ENCODE results near the gene NUP160.
"Not testable (repeated sequence)": the region's sequence is repeated elsewhere in the genome, so short reads cannot be mapped to it uniquely, and the experiment has no call there.

Gene NUP160

DNA sequence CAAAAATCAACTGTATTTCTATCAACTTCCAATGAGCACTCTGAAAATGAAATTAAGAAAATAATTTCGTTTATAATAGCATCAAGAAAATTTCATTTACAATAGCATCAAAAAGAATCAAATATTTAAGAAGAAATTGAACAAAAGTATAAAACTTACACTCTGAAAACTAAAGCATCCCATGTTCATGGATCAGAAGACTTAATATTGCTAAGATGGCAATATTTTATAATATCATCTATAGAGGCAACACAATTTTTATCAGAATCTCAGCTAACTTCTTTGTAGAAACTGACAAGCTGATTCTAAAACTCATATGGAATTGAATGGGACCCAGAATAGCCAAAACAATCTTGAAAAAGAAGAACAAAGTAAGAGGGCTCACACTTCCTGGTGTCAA is 19.9 kb downstream of the NUP160 start:
- H3K27me3 ChIP-seq (replicated peaks), result no peaks in the 10 kb centered on the region

DNA sequence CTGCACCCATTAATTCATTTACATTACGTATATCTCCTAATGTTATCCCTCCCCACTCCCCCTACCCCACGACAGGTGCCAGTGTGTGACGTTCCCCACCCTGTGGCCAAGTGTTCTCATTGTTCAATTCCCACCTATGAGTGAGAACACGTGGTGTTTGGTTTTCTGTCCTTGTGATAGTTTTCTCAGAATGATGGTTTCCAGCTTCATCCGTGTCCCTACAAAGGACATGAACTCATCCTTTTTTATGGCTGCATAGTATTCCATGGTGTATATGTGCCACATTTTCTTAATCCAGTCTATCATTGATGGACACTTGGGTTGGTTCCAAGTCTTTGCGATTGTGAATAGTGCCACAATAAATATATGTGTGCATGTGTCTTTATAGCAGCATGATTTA is 25.5 kb downstream of the NUP160 start:
- H3K36me3 ChIP-seq (replicated peaks), result peaks cover 18% of the 10 kb centered on the region
- DNase-seq; H3K27me3 ChIP-seq (replicated peaks); H3K4me3 ChIP-seq (ENCODE audit: low read depth, low read length); H3K27ac ChIP-seq; in situ Hi-C loops (cut with HindIII; ENCODE audit: low pct_ligation_motif_present, low sequenced_read_pairs): not testable (repeated sequence)

More for the DNA sequence above, 19.9 kb downstream of the NUP160 start:
- in situ Hi-C loops (cut with HindIII; ENCODE audit: low pct_ligation_motif_present, low sequenced_read_pairs), result no loop called here
- Histone ChIP-seq H3K4me3 (ENCODE audit: low read depth, low read length) (no peak overlapping the region), H3K36me3 (replicated peaks) (peaks cover 23% of the 10 kb centered on the region), H3K27ac (no peak overlapping the region)
- TF ChIP-seq CTCF (IDR thresholded peaks at IDR 0.05; ENCODE audit: low read depth, low read length, missing control alignments), result no peak
- no peak for DNase-seq

DNA sequence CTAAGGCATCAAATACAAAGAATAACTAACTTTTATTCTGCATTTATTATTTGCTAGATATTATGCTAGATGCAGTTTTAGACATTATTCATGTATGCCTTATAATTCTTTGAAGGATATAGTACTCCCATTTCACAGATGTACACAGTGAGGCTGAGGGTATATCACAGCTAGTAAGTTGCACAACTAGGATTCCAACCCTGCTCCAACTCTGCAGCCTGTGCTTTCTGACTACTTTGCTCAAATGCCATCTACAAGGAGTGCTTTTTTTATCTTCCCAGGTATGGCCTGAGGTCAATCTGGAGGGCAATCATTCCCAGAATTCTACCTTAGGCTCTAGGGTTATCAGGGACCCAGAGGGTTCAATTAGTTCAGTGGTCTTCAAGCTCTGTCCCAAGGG is 28.4 kb downstream of the NUP160 start:
- Histone ChIP-seq H3K4me3 (ENCODE audit: low read depth, low read length) (no peak overlapping the region), H3K27me3 (replicated peaks) (no peaks in the 10 kb centered on the region), H3K36me3 (replicated peaks) (peaks cover 28% of the 10 kb centered on the region), H3K27ac (no peak overlapping the region)
- DNase-seq, result no peak
- in situ Hi-C loops (cut with HindIII; ENCODE audit: low pct_ligation_motif_present, low sequenced_read_pairs), result no loop called here
- no peak for TF ChIP-seq CTCF (IDR thresholded peaks at IDR 0.05; ENCODE audit: low read depth, low read length, missing control alignments)

GRCh38 chr11:47800759-47801158 is 47.4 kb downstream of the NUP160 start:
- Histone ChIP-seq H3K27me3 (replicated peaks) (no peaks in the 10 kb centered on the region), H3K4me3 (ENCODE audit: low read depth, low read length) (no peak overlapping the region), H3K36me3 (replicated peaks) (peaks cover 44% of the 10 kb centered on the region), H3K27ac (no peak overlapping the region)
- TF ChIP-seq CTCF (IDR thresholded peaks at IDR 0.05; ENCODE audit: low read depth, low read length, missing control alignments), result no peak
- DNase-seq, result no peak
- in situ Hi-C loops (cut with HindIII; ENCODE audit: low pct_ligation_motif_present, low sequenced_read_pairs), result no loop called here

GRCh38 chr11:47797633-47798032 is 50.5 kb downstream of the NUP160 start:
- TF ChIP-seq CTCF (IDR thresholded peaks at IDR 0.05; ENCODE audit: low read depth, low read length, missing control alignments), result no peak
- peak; percentile 85 for DNase-seq
- no peak overlapping the region for H3K4me3 ChIP-seq (ENCODE audit: low read depth, low read length)
- H3K27me3 ChIP-seq (replicated peaks), result no peaks in the 10 kb centered on the region
- H3K36me3 ChIP-seq (replicated peaks), result peaks cover 31% of the 10 kb centered on the region
- H3K27ac ChIP-seq, result no peak overlapping the region
- in situ Hi-C loops (cut with HindIII; ENCODE audit: low pct_ligation_motif_present, low sequenced_read_pairs), result no loop called here

- no peak overlapping the region for H3K4me3 ChIP-seq (ENCODE audit: low read depth, low read length)
- peaks cover 24% of the 10 kb centered on the region for H3K36me3 ChIP-seq (replicated peaks)
- H3K27ac ChIP-seq, result peak overlapping the region; percentile 23
- no peak for TF ChIP-seq CTCF (IDR thresholded peaks at IDR 0.05; ENCODE audit: low read depth, low read length, missing control alignments)
- in situ Hi-C loops (cut with HindIII; ENCODE audit: low pct_ligation_motif_present, low sequenced_read_pairs), result no loop called here
- no peak for DNase-seq
- H3K27me3 ChIP-seq (replicated peaks), result no peaks in the 10 kb centered on the region
Measured at GRCh38 chr11:47791774-47792430, 56.2 kb downstream of the NUP160 start.

- H3K27me3 ChIP-seq (replicated peaks); H3K27ac ChIP-seq; H3K4me3 ChIP-seq (ENCODE audit: low read depth, low read length); in situ Hi-C loops (cut with HindIII; ENCODE audit: low pct_ligation_motif_present, low sequenced_read_pairs); DNase-seq: not testable (repeated sequence)
- H3K36me3 ChIP-seq (replicated peaks), result peaks cover 33% of the 10 kb centered on the region
Measured at GRCh38 chr11:47790017-47790416, 58.1 kb downstream of the NUP160 start.

All from brain microvascular endothelial cell (primary cell).